Measurements from ENCODE around the gene SEC16A.

SEC16A gene, protein sequence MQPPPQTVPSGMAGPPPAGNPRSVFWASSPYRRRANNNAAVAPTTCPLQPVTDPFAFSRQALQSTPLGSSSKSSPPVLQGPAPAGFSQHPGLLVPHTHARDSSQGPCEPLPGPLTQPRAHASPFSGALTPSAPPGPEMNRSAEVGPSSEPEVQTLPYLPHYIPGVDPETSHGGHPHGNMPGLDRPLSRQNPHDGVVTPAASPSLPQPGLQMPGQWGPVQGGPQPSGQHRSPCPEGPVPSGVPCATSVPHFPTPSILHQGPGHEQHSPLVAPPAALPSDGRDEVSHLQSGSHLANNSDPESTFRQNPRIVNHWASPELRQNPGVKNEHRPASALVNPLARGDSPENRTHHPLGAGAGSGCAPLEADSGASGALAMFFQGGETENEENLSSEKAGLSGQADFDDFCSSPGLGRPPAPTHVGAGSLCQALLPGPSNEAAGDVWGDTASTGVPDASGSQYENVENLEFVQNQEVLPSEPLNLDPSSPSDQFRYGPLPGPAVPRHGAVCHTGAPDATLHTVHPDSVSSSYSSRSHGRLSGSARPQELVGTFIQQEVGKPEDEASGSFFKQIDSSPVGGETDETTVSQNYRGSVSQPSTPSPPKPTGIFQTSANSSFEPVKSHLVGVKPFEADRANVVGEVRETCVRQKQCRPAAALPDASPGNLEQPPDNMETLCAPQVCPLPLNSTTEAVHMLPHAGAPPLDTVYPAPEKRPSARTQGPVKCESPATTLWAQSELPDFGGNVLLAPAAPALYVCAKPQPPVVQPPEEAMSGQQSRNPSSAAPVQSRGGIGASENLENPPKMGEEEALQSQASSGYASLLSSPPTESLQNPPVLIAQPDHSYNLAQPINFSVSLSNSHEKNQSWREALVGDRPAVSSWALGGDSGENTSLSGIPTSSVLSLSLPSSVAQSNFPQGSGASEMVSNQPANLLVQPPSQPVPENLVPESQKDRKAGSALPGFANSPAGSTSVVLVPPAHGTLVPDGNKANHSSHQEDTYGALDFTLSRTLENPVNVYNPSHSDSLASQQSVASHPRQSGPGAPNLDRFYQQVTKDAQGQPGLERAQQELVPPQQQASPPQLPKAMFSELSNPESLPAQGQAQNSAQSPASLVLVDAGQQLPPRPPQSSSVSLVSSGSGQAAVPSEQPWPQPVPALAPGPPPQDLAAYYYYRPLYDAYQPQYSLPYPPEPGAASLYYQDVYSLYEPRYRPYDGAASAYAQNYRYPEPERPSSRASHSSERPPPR (N-terminal part only)

DNA sequence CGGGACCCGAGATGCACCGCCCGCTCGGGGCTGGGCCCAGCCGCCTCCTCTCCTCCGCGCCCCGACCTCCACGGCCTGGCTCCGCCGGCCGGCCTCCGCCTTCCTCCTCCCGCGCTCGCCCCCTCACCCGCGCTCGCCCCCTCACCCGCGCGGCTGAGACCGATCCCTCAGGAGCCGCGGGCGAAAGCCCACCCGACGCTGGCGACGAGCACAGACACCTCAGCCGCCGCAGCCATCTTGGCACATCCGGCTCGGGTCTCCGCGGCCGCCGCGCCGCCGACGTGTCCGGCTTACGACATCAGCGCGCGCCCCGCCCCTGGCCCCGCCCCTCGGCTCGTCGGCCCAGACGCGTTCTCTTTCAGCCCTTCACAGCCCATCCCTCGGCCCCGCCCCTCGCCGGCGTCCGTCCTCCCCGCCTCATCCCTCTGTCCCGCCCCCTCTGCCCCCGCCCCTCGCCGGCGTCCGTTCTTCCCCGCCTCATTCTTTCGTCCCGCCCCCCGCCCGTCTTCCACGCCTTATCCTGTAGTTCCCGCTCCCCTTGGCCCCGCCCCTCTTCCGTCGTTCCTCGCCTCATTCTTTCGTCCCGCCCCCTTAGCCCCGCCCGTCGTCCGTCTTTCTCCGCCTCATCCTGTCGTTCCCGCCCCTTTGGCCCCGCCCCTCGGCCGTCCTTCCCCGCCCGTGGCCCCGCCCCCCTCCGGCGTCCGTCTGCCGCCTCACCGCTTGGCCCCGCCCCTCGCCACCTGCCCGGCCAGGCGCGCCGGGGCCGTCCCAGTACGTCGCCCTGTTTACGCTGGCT lies at the start of gene SEC16A:
SEC16A (minus strand) TSS at position 248 of the 796 bp plus-strand sequence. CDS start 5,425 bp downstream, outside the sequence.
- DNase-seq: peak; percentile 98

DNA sequence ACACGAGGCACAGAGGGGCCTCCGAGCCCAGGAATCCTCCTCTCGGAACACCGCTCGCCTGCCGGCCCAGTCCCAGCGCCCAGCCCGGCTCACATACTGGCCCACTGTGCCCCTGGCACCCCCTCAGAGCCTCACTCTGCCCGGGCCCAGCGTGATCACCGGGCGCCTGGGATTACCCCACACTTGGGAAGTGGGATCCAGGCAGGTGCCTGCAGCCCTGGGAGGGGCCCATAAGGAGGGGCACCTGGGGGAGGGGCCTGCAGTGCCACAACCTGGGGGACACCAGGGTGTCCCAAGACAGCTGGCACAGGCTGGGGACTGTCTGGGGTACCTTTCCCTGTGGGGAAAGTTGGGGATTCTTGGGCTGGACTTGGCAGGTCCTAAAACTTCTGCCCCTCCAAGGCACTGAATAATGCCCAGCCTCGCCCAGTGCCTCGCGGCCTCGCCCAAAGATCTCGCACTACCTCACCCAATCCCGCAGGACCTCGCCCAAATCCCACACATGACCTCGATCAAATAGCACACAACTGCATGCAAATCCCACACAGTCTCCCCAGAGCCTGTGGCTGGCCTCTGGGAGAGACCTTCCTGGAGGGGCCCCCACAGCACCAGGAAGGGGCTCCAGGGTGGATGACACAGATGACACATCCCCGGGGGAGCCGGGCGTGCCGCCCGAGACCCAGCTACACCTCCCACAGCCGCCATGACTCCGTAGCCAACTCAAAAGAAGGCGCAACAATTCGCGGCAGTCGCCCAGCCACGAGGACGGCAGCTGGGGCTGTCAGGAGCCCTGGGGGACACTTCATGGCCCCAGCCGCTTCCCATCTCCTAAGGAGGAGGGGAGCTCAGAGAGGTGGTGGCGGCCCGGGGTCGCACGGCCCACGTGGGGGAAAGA lies 49.3 kb upstream of the SEC16A start:
- DNase-seq: no peak

DNA sequence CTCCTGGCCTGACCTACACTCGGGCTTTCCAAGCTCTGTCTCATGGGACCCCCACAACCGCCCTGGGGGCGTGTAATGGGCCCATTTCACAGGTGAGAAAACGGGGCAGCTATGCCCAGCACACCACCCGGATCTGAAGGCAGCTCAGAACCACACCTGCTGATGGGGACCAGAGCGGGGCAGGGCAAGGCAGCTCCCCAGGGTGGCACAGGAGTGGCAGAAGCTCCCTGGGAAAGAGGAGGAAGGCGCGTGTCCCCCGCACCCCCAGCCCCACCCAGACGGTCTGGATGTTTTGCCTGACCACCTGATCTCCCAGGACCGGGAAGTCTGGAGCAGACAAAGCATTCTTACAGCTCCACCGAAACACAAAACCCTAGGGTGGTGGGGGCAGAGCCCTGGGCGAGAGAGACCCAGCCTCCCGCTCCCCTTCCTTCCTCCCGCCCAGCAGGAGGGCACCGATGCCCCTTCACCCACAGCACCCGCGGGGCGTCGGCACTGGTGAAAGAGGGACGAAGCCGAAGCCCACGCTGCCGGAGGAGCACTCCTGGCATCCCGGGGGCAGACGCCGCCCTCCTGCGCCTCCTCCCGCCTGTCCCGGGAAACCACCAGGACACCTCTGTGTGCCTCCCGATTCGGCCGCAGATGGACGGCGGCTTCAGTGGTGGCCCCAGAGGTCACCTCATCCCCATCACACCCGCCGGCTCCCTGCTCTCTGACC lies 48.5 kb upstream of the SEC16A start:
- DNase-seq: no peak

DNA sequence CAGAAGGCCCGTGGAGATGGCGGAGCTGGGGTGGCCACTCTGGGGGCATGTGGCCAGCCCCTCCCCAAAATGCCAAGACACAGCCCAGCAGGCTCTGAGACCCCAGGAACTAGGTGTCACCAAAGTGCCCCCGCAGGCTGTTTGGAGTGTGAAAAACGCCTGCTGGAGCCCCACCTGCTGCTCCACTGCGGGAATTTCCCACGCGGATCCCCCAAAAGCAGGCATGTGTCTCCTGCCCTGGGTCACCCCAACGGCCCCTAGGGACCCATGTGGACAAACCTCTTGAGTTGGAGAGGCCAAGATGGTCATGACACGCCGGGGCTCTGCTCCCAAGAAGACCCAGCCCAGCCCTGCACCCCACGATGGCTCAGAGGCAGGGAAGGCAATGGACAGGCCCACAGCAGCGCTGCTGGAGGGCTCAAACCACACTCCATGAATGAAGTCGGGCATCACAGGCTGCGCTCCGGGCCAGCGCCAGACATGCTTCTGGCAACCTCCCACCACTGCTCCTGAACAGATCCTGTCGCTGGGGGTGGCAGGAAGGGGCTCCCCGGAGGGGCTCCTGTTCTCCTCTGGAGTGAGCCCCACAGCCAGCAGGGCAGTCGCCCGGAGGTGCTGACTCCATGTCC lies 47.7 kb upstream of the SEC16A start:
- DNase-seq: no peak

DNA sequence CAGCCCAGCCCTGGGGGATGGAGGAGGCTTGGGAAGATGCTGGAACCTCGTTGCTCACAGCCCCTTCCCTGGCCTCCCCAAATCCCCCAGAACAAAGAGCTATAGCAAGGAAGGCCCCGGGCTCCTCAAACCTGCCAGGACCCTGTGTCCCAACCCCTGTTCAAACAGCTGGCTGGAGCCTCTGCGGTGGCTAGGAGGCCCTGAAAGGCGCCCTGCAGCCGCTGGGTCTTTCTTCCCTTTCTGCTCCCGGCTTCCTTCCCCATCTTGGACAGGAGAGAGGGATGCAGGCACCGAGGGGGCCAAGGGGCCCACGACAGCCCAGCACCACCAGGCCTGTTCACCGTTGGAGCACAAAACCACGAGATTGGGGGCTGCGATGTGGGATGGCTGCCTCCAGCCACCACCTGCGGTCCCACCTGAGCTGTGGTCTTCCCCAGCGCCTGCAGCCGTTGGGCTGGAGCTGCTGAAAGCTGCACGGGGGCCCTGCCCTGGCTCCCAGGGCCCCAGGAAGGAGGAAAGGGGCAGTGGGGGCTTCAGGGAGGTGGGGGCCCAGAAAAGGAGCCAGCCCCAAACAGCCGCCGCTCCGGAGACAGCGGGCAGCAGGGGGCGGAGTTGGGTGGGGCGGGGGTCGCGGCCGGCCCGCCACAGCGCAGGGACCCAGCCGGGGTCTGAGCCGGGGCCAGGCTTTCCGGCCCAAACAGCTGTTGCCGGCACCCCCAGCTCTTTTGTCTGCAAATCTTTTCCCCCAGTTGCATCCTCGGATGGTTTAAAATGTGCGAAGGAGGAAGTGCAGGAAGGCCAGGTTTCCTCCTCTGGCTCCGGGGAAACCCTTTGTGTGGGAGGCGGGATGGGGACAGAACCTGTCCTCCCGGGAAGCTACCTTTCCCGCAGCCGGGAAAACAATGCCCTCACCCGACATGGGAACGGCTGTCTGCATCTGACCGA lies 46.9 kb upstream of the SEC16A start:
- DNase-seq: peak; percentile 54

DNA sequence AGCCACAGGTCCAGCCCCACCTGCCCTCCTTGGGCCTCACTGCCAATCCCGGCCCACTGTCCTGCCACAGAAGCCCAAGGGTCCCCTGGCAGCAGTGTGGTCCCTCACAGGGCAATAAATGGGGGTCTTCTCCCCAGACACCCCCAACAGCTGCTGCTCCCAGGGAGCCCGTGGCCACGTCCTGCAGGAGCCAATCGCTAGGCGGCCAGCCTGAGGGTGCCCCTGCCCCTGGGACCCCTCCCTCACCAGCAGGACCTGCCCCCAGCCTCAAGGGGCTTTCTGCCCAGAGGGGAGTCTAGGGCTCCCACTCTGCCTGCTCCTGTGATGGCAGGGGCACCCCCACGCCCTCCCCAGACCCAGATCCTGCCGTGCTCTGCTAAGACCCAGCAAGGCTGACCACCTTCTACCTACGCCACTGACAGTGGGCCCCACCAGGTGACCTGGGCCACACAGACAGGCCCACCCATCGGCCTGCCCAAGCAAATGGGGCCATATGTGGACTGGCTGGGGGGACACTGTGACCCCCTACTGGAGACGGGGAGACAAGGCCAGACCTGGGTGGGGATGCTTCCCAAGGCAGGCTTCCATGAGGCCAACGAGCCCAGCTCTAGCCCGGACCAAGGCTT lies 46.0 kb upstream of the SEC16A start:
- no peak for DNase-seq

DNA sequence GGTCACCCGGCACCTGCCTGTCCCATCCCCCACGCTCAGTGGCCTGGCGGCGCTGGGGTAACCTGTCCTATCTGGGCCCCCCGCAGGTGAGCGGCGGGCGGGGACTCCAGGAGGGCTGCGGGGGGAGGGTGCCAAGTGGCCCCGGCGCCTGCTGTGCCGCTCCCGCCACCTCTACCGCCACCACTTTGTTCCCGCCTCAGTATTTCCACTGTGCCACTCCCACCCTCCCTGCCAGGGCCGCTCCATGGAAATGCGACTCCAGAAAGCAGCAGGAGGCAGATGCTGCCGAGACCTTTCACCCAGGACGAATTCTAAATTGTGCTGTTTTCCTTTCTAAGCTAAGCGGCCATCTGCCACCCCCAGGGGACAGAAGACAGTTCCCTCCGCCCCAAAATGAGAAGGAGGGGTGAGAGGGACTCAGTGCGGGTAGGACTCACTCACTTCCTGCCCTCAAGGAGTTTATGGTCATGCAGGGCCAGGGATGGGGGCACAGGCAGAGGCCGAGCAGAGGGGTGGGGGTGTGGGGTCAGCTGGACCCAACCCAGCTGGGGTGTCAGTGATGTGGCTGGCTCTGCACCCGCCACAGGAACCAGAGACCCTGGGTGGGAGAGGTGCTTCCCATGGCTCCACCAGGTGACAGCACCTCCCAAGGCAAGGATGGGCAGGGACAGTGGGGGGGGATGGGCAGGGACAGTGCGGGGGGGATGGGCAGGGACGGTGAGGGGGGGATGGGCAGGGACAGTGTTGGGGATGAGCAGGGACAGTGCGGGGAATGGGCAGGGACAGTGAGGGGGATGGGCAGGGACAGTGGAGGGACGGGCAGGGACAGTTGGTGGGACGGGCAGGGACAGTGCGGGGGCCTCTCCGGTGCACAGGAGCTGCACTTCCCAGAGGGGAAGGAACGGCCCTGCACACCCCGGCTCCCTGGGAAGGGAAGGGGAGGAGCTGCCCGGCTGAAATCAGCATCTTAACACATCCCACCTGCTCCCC lies 45.2 kb upstream of the SEC16A start:
- no peak for DNase-seq

DNA sequence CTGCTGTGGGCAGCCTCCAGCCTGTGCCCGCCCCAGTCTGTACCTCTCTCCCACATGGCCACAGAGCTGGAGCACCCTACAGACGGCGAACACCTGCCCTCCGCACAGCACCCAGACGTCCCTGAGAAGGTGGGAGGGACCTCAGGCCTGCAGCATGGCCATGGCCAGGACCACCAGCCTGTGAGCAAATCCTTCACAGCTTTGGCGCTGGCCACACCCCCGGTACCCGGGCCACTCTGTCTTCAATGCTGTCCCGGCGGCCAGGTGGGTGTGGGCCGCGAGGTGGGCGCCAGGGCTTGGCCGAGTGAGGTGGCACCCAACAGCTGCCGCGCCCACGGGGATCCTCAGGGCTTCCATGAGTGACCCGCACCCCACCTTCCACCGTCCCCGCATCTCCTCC lies 44.3 kb upstream of the SEC16A start:
- DNase-seq: no peak

DNA sequence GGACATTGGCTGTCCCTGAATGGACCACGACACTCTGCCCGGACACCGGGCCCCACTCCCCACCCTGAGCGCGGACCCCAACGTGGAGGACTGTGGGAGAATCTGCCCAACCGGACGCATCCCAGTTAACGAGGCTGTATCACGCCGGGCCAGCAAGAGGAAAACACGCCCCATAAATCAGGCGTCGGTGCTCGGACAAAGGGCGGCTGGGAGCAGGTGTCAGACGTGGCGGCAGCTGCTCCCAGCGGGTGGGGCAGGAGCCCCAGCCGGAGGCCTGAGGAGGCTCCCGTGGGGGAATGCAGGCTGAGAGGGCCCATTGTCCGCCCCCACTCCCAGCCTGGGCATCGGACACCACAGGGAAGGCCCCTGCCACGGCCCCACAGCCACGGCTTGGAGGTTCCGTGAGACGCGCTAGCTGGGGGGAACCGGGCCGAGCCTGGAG lies 43.8 kb upstream of the SEC16A start:
- no peak for DNase-seq

DNA sequence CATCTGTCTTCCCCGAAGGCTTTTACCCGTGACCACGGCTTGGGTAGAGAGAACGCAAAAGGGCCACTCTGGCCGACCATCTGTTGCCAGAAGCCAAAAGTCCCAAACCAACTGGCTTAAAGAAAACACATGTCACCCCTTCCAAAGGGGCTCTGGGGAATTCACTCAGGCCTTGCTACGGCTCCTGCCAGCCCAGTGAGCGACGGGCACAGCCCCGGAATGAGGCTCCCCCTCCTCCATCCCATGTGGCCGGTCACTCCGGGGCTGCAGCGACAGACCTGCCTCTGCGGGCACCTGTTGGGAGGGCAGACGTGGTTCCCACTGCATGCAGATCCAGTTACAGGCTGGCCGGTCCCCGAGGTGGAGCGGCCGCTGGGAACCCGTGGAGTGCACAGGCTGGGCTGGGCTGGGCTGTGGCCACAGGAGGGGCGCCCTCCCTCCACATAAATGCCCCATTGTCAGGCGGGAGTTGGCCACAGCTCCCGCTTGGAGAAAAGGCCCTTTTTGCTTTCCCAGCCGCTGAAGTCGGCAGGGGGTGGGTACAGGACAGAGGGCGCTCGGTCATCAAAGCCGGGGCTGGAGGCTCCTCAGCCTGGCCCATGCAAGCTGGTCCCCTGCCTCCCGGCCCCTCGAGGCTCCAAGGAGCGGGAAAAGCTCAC lies 43.1 kb upstream of the SEC16A start:
- DNase-seq: no peak

DNA sequence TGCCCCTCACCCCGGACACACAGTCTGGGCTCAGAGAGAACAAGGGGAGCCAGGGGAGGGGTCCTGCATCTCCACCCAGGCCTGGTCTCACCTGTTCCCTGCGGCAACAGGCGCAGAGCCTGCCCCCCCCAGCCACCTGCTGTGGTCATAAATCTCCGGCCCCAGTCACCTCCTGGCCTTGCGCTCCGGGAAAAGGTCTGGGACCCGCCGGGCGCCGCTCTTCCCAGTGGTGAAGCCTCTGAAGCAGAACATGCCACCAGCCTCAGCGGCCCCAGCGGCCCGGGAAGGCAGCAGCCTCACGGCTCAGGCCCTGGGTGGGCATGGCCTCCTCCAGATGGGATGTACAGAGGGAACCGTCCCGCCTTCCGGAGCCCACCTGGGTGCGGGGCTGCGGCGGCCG lies 42.4 kb upstream of the SEC16A start:
- DNase-seq: no peak

DNA sequence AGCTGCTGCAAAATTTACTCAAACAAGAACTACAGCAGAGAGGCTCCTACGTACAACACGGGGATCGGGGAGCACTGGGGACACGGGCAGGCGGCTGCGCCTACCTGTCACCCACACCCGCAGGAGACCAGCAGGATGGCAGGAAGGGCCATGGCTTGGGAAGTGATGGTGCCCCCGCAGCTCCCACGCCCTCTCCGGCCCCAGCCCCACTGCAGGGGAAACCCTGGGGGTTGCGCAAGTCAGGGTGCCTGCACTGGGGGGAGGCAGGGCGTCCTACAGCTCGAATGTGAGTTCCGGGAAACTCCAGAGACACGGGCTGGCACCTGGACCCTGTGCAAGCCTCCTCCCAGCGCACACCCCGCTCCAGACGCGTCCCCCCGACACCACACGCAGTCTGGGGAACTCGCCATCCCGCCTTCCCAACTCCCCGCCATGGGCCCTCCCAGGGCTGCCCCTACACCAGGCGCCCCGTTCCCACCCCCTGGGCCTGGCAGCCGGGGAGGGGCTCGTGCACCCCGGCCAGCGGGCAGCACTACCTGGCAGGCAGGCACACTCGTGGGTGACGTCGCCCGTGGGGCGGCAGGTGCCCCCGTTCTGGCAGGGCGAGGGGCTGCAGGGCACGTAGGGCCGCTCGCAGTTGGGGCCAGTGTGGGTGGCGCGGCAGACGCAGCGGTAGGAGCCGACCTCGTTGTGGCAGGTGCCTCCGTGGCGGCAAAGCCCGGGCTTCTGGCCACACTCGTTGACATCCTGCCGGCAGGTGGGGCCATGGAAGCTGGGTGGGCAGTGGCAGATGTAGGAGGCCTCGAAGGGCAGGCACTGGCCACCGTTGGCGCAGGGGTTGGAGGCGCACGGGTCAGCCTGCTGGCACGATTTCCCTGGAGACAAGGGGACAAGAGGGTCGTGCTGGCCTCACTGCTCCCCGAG lies 39.7 kb upstream of the SEC16A start:
- DNase-seq: no peak

DNA sequence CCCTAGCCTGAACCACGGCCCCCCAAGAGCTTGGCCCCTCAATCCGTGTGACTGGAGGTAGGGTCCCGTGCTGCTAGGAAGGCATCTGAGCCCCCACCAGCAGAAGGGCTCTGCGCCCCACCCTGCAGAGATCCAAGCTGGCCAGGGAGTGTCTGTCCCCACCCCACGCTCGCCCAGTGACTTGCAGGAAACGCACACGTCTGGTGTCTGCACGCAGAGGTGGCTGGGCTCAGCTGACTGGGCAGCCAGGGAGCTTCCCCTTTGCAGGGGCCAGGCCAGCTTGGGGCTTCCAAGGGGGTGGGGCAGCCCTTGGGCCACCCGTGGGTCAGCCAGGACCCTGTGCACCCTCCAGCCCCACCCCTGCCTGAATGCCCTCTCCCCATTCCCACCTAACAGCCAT lies 38.7 kb upstream of the SEC16A start:
- no peak for DNase-seq

DNA sequence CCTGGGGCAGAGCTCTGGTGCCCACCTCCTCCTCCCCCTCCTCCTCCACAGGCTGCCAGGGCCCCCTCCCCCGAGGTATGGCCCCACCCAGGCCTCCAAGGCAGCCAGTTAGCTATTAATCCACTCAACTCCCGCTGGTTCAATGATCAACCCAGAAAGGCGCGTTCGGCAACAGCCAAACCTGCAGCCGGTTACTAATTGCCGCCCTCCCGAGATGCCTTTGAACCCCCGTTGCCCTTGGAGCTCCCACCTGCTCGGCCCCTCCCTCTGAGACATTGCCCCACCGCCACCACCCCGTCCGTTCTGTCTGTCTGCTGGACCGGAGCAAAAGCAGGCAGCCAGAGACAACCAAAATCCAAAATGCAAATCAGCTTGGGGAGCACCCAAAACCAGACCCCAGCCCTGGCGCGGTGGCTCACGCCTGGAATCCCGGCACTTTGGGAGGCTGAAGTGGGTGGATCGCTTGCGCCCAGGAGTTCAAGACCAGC lies 37.3 kb upstream of the SEC16A start:
- DNase-seq: no peak
